SK-N-SH treated with all-trans-retinoic acid at 6 μM for 48 hours (cell line): ENCODE measurements around the gene LILRB3.
"Not testable (repeated sequence)": the region's sequence is repeated elsewhere in the genome, so short reads cannot be mapped to it uniquely, and the experiment has no call there.

ENCODE experiments used
- ARNTL ChIP-seq: fragments of 450-650 bp; formaldehyde crosslinking; IDR thresholded peaks from 2 replicates; pipeline ENCODE4 v1.5.0; 2020; ENCODE audit warnings: low read depth, mild to moderate bottlenecking, moderate library complexity, borderline replicate concordance
- BACH2 ChIP-seq: fragments of 250-450 bp; sonication (Bioruptor Pico); IDR thresholded peaks from 2 replicates; pipeline ENCODE4 v1.9.0; 2021; ENCODE audit warnings: mild to moderate bottlenecking, borderline replicate concordance
- ISL1 ChIP-seq: fragments of 250-450 bp; sonication (Bioruptor Pico); IDR thresholded peaks from 2 replicates; pipeline ENCODE4 v2.1.2; 2022; ENCODE audit warnings: mild to moderate bottlenecking, moderate library complexity
- OSR1 ChIP-seq: fragments of 250-450 bp; sonication (Bioruptor Pico); IDR thresholded peaks from 2 replicates; pipeline ENCODE4 v1.8.0; 2022; ENCODE audit warnings: moderate library complexity, mild to moderate bottlenecking, inconsistent platforms
- PATZ1 ChIP-seq: fragments of 250-450 bp; sonication (Bioruptor Pico); IDR thresholded peaks from 2 replicates; pipeline ENCODE4 v1.8.0; 2020; ENCODE audit warnings: mild to moderate bottlenecking, moderate library complexity, borderline replicate concordance
- POU6F1 ChIP-seq: fragments of 250-450 bp; sonication (Bioruptor Pico); IDR thresholded peaks from 2 replicates; pipeline ENCODE4 v1.8.0; 2021; ENCODE audit warnings: low read depth, mild to moderate bottlenecking, moderate library complexity, borderline replicate concordance
- RARB ChIP-seq: fragments of 250-450 bp; sonication (Bioruptor Pico); IDR thresholded peaks from 2 replicates; pipeline ENCODE4 v1.8.0; 2021; ENCODE audit warnings: mild to moderate bottlenecking, moderate library complexity
- TCF4 ChIP-seq: fragments of 250-450 bp; sonication (Bioruptor Pico); IDR thresholded peaks from 2 replicates; pipeline ENCODE4 v1.8.0; 2021; ENCODE audit warnings: mild to moderate bottlenecking, moderate library complexity, borderline replicate concordance
- ZC3H10 ChIP-seq: fragments of 250-450 bp; sonication (Bioruptor Pico); IDR thresholded peaks from 2 replicates; pipeline ENCODE4 v1.5.1; 2021; ENCODE audit warnings: mild to moderate bottlenecking, moderate library complexity
- ZFP3 ChIP-seq: fragments of 250-450 bp; sonication (Bioruptor Pico); IDR thresholded peaks from 2 replicates; pipeline ENCODE4 v1.5.0; 2020; ENCODE audit warnings: mild to moderate bottlenecking, moderate library complexity
- ZNF70 ChIP-seq: fragments of 450-650 bp; formaldehyde crosslinking; IDR thresholded peaks from 2 replicates; pipeline ENCODE4 v1.5.0; 2020; ENCODE audit warnings: mild to moderate bottlenecking, moderate library complexity
- ZNF8 ChIP-seq: fragments of 450-650 bp; formaldehyde crosslinking; IDR thresholded peaks from 2 replicates; pipeline ENCODE4 v1.5.0; 2020; ENCODE audit warnings: mild to moderate bottlenecking, moderate library complexity

- TF ChIP-seq BACH2 (CRISPR knock-in tag); TCF4 (CRISPR knock-in tag); RARB (CRISPR knock-in tag); POU6F1 (CRISPR knock-in tag); OSR1 (CRISPR knock-in tag); ZFP3 (CRISPR knock-in tag); ARNTL; ZC3H10; ISL1 (CRISPR knock-in tag); PATZ1 (CRISPR knock-in tag); ZNF70 (CRISPR knock-in tag); ZNF8 (CRISPR knock-in tag): not testable (repeated sequence)
These were observed 48.8 kb upstream of the LILRB3 start for GRCh38 chr19:54271587-54271986.
